ENCODE data around the gene ELAC2.
"Not testable (repeated sequence)": the region's sequence is repeated elsewhere in the genome, so short reads cannot be mapped to it uniquely, and the experiment has no call there.

Gene ELAC2

DNA sequence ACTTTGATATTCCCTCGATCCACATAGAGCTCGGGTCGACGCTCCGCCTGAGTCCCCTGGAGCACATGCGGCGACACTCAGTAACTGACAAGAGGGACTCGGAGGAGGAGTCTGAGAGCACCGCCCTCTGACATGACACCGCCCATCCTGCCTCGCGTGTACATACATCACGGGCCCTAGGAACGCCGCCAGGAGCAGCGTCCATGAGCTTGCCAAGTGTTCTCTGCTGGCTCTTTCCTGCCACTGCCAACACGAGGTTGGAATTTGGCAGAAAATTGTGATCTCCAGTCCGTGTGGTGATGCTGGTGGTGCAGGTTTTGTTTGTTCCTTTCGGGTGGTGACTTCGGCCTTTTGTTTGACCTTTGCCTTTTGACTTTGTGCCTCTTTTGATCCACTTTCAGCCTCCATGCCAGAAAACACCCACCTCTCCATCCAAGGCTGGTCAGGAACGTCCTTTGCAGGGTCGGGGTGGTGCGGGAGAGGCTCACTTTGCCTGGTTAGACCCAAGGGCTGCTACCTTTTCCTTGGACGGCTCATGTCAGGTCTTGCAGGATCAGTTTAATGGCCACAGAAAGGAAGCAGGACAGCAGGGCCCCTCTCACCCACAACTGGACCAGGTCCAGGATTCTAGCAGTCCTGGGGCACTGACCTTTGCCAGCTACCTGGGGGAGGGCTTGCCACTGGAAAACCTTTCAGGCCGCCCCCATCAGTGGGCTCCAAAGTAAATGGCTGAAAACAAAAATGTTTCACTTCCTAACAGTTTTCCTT lies 27.6 kb downstream of the ELAC2 start:
- DNase-seq (ENCODE audit: low spot score): no peak

DNA sequence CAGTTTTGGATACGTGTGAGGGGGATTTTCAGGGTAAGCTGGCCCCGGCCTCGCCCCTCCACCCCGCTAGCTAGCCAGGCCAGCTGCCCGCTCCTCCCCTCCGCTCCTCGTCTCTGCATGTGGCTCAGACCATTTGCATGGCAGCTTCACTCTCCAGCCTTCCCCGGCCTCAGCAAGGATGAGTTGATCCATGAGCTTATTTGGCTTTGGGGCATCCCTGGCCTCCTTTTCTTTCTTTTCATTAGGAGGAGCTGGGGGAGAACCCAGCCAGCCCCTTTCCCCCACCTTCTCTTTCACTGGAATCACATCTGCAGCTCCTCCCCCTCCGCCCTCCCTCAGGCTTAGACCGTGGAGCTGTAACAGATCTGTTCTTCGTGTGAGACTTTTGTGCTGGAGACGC lies 30.7 kb downstream of the ELAC2 start:
- no peak for DNase-seq (ENCODE audit: low spot score)

GRCh38 chr17:12985431-12986293 lies 32.2 kb downstream of the ELAC2 start:
- DNase-seq (ENCODE audit: low spot score): peak; percentile 24

DNA sequence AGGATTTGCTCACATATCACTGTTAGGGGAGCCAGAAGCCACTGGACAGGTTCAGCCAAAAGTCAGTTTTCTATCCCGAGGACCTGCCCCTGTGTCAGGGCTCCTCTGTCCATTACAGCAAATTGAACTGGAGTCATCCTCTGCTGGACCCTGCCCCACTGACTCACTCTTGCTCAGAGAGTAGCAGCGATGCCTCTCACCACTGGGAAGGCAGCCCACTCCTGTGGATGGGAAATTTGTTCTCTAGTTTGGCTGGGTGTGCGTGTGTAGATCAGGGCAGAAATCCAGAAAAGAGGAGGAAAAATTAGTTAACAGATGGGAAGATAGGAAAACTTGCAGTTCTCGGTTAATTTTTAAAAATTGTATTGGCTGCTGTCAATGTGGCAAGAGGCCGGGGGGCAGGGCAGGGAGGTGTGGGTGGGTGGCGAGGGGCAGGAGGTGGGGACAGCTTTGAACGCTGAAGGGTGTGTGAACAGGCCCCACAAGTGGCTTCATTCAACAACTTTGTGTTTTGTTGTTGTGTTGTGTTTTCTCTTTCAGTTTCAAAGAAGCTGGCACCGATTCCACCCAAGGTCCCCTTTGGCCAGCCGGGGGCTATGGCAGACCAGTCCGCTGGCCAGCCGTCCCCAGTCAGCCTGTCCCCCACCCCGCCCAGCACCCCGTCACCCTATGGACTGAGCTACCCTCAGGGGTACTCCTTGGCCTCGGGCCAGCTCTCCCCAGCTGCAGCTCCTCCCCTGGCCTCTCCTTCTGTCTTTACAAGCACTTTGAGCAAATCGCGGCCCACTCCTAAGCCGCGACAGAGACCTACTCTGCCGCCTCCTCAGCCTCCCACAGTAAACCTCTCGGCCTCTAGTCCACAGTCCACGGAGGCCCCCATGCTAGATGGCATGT lies 33.6 kb downstream of the ELAC2 start:
- peak; percentile 95 for DNase-seq (ENCODE audit: low spot score)

GRCh38 chr17:12982224-12982623 lies 35.6 kb downstream of the ELAC2 start:
- DNase-seq (ENCODE audit: low spot score): no peak

DNA sequence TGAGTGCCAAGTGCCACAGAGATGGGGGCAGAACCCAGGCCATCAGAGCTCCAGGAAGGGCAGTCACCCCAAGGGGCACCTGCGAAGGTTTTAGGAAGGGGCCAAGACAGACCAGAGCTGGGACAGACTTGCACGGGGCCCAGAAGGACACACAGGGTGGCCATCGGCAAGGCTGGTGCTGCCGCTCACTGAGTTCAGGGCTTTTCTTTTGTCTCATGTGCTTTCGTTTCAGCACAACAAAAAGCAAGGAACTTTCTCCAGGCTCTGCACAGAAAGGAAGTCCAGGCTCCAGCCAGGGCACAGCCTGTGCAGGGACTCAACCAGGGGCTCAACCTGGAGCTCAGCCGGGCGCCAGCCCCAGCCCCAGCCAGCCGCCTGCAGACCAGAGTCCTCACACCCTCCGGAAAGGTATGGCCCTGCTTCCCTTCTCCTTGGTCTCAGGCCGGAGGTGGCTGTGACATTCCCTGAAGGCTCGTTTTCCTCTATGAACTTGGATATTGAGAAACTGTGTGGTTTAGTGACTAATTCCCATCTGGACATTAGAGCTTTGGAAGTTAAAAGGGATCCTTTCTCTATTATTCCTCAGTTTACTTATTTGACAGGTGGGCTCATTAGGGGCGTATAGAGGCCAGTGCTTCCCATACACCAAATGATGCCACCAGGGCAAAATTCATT lies 37.9 kb downstream of the ELAC2 start:
- DNase-seq (ENCODE audit: low spot score): peak; percentile 46

- DNase-seq (ENCODE audit: low spot score): no peak
Observed at GRCh38 chr17:12979246-12979645, 38.6 kb downstream of the ELAC2 start.

GRCh38 chr17:12978787-12979186 lies 39.0 kb downstream of the ELAC2 start:
- DNase-seq (ENCODE audit: low spot score): not testable (repeated sequence)

DNA sequence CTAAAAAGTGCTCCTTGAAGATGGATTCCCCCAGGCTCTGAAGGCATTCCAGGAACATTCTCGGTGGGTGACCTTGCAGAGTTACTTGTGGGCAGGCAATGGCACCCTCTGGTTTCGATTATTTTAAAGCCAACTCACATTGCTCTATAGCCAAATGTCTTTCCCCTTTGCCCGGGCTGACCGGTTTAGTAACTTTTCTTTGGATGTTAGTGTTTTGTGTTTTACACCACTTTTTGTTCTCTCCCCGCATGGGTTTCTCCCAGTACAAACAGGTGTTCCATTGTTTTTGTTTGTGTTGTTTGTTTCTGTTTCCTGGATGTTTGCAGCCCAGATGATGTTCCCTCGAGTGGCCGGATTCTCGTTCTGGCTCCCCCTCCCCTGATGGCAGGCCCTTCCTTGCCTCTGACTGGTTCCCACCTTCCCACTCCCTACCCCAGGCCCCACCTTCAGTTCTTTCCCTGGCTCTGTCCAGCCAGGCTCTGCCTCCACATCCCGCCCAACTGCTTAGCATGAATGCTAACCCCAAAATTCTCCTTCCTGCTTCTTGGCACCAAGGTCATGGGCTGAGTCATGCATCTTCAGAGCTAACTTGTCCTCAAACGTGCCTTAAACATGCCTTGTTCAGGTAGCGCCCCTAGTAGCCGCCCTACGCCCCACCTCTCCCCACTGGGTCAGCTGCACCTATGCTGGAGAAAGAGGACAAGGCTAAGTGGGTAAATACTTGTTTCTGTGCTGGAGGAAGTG lies 40.6 kb downstream of the ELAC2 start:
- no peak for DNase-seq (ENCODE audit: low spot score)

- peak; percentile 22 for DNase-seq (ENCODE audit: low spot score)
Observed at GRCh38 chr17:12974005-12974531, 43.8 kb downstream of the ELAC2 start.

GRCh38 chr17:12973496-12974004 lies 44.3 kb downstream of the ELAC2 start:
- peak; percentile 16 for DNase-seq (ENCODE audit: low spot score)

- DNase-seq (ENCODE audit: low spot score): no peak
Observed at GRCh38 chr17:12967962-12968361, 49.9 kb downstream of the ELAC2 start.

GRCh38 chr17:12966413-12966812 lies 51.4 kb downstream of the ELAC2 start:
- DNase-seq (ENCODE audit: low spot score): no peak

GRCh38 chr17:12965988-12966387 lies 51.8 kb downstream of the ELAC2 start:
- no peak for DNase-seq (ENCODE audit: low spot score)

DNA sequence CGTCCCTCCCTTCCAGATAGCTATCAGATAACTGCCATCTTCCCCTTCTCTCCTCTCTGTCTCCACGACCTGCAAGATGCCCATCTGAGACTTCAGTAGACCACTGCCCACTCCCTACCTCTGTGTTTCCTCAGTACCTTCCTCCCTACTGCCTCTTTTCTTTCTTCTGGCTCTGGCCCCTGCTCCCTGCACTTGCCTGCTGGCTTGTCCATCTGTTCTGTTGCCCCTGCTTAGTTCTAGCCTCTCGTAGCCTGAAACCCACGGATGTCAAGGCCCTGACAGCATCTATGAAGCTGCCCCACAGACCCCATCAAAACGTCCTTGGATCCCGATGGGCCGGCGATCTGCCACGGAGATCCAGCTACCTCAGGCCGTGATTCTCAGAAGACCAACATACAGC lies 53.0 kb downstream of the ELAC2 start:
- DNase-seq (ENCODE audit: low spot score): no peak

- DNase-seq (ENCODE audit: low spot score): no peak
Observed at GRCh38 chr17:12964162-12964561, 53.7 kb downstream of the ELAC2 start.

DNA sequence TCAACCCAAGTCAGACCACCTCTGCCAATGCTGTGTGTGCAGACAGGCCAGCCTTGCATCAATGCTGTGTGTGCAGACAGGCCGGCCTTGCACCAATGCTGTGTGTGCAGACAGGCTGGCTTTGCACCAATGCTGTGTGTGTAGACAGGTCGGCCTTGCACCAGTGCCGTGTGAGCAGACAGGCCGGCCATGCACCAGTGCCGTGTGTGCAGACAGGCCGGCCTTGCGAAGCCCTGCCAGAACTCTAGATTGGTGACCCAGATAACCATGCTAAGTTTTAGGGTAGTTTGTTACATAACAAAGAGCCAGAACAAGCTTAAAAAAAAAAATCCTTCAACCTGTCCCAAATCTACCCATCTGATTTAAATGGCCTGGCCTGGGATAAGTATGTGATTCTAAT lies 54.3 kb downstream of the ELAC2 start:
- no peak for DNase-seq (ENCODE audit: low spot score)

DNA sequence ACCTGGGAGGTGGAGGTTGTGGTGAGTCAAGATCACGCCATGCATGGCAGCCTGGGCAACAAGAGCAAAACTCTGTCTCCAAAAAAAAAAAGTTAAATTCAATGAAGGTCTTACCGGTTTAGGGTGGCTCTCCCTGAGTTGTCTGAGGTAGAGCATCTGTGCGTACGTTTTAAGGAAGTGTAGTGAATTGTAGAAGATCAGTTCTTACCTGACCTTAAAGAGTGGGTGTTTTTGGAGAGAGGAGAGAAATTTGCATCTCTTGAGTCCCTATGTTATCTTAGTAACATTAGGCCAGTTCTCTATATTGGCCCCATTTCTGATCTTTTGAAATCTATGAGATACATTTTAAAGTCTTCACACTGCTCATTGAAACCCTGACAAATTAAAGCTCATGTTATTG lies 56.2 kb downstream of the ELAC2 start:
- no peak for DNase-seq (ENCODE audit: low spot score)

DNA sequence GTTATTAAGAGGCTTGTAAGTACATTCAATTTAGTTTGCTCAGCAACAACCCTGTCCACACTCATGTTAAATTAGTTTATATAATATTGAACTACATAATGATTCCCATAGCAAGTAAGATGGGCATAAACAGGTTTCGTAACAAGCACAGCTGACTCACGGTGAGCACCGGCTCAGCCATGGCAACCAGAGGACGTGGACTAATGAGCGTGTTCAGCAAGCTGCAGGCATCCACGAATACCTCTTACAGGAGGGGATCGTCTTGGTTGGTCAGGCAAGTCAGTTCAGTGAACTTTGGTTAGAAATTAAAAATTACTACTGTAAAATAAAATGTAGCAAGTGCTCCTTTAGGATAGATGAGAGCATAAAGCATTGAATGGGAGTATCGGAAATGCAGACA lies 58.4 kb downstream of the ELAC2 start:
- DNase-seq (ENCODE audit: low spot score): peak; percentile 25

DNA sequence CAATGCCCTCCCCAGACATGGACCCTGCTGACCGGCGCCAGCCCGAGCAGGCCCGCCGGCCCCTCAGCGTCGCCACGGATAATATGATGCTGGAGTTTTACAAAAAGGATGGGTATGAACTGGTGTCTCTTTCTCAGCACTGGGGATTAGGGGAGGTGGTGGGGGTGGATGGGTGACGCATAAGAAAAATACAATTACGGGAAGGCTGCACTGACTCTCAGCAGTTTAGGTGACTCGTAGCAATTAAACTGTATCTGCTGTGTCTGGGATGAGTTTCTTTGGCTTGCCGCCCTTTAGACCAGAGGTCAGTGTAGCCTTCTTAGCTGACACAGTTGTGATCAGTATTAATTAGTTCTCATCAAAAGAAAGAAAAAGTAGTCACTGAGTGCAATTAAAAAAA lies 59.0 kb downstream of the ELAC2 start:
- DNase-seq (ENCODE audit: low spot score): peak; percentile 63

DNA sequence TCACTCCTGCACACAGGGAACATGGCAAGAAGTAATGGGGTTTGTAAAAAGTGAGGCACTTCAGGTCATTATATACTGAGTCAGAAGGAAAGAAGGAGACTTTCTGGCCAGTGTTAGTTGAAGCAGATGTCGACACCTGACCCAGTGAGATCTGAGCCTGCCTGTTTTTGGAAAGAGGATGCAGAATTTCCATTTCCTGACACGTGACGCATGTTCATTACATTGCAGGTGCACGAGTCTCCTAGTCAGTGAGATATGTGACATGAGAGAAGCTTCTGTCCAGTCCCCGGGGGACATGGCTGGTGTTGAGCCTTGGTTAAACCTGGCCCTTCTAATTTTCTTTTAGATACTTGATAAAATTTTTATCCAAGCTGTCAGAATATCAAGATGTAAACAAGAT lies 62.3 kb downstream of the ELAC2 start:
- no peak for DNase-seq (ENCODE audit: low spot score)

Measured in AG08395 (cell line).